GM12801 (cell line): ENCODE data around the gene RHOT2.

ENCODE experiments used
- TF ChIP-seq, protein P1 (sequence below): IDR thresholded peaks from one replicate; pipeline ENCODE4 v1.5.1; 2011; ENCODE audit warnings: control low read depth; ENCODE audit not compliant: insufficient read length; ENCODE audit errors: extremely low read depth

The RHOT2 gene

DNA sequence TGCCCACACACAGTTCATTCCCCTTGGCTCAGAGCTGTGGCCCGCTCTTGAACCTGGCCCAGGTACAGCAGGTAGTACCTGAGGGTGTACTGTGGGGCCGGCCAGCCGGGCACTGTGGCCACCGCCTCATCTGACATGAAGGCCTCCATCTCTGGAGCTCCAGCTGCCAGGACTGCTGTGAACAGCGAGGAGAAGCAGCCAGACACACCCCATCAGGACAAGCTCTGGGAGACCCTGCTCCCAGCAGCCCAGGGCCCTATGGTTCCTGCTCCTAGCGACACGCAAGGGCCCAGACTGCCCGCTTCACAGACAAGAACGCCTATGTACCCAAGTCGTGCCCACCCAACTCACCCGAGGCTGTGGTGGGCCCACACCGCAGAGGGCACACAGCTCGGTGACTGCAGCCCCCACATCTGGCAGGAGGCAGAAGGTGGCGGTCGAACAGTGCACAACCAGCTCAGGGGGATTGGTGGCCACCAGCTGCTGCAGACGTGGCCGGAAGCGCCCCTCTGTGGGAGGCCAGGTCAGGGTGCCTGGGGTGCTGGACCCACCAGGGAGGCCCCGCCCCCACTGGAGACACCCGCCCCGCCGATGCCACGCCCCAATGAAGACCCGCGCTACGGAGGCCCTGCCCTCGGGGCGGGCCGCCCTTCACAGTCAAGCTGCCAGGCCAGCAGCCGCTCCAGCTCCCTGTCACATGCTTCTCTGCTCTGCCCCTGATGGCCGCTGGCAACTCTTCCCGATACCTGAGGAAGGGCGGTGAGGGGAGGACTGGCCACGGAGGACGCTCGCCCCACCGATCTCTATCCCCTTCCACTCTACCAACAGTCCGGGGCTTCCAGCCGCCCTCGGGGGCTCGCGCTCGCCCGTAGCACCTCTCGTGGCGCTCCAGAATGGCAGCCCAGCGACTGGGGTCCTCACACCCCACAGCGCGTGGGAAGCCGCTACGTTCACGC lies 11.2 kb downstream of the RHOT2 start:
- TF ChIP-seq, protein P1, sequence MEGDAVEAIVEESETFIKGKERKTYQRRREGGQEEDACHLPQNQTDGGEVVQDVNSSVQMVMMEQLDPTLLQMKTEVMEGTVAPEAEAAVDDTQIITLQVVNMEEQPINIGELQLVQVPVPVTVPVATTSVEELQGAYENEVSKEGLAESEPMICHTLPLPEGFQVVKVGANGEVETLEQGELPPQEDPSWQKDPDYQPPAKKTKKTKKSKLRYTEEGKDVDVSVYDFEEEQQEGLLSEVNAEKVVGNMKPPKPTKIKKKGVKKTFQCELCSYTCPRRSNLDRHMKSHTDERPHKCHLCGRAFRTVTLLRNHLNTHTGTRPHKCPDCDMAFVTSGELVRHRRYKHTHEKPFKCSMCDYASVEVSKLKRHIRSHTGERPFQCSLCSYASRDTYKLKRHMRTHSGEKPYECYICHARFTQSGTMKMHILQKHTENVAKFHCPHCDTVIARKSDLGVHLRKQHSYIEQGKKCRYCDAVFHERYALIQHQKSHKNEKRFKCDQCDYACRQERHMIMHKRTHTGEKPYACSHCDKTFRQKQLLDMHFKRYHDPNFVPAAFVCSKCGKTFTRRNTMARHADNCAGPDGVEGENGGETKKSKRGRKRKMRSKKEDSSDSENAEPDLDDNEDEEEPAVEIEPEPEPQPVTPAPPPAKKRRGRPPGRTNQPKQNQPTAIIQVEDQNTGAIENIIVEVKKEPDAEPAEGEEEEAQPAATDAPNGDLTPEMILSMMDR: no peak

DNA sequence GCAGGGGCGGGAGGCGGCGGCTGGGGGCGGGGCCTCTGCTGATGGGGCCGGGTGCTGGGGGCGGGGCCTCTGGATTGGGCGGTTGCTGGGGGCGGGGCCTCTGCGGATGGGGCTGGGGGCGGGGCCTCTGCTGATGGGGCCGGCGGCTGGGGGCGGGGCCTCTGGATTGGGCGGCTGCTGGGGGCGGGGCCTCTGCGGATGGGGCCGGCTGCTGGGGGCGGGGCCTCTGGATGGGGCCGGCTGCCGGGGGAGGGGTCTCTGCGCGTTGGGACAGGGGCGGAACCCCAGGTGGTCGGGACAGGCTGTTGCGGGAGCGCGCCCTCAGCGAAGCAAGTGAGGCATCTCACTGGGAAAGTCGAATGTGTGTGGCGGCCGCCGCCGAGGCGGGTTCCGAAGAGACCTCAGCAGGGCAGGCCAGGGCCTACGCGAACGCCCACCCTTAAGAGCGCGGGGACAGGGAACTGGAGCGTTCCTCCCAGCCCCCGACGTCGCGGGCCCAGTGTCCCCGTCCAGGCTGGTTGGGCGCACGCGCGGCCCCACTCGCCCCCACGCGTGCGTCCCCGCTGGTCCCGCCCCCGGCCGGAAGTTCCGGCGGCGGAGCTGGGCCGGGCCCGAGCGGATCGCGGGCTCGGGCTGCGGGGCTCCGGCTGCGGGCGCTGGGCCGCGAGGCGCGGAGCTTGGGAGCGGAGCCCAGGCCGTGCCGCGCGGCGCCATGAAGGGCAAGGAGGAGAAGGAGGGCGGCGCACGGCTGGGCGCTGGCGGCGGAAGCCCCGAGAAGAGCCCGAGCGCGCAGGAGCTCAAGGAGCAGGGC lies 12.1 kb downstream of the RHOT2 start, which contains the start of gene STUB1:
Gene STUB1, plus strand, starts transcription at position 597 of the 811 bp plus-strand sequence. Its CDS starts 116 bp downstream, at position 713.
- TF ChIP-seq, protein P1: no peak

DNA sequence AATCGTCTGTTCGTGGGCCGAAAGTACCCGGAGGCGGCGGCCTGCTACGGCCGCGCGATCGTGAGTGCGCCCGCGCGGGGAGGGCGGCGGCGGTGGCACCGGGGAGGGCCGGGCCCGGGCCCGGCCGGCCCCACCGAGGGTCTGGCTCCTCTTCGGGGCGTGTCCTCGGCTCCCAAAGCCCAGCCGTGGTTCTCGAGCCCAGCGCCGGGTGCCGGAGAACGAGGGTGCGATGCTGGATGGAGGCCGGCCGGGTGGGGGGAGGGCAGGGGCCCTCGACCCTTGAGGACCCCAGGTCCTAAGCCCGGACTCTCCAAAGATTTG lies 12.7 kb downstream of the RHOT2 start:
- TF ChIP-seq, protein P1: no peak

DNA sequence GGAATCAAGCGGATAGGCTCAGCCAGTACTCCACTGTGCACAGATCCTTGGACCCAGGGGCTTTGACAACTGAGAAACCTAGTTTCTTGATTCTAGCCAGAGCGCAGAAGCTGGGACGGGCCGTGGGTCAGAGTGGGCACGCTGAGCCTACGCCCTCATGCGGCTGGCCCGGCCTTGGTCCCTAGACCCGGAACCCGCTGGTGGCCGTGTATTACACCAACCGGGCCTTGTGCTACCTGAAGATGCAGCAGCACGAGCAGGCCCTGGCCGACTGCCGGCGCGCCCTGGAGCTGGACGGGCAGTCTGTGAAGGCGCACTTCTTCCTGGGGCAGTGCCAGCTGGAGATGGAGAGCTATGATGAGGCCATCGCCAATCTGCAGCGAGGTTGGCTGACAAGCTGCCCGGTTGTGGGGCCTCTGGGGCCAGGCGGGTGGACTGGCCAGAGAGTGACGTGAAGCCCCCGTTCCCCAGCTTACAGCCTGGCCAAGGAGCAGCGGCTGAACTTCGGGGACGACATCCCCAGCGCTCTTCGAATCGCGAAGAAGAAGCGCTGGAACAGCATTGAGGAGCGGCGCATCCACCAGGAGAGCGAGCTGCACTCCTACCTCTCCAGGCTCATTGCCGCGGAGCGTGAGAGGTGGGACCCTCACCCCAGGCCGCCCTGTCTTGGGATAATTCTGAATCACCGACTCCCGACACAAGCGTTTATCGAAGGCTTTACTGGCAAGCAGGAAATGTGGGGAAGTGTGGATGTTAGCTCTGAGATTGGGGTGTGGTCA lies 13.2 kb downstream of the RHOT2 start:
- TF ChIP-seq, protein P1: no peak

DNA sequence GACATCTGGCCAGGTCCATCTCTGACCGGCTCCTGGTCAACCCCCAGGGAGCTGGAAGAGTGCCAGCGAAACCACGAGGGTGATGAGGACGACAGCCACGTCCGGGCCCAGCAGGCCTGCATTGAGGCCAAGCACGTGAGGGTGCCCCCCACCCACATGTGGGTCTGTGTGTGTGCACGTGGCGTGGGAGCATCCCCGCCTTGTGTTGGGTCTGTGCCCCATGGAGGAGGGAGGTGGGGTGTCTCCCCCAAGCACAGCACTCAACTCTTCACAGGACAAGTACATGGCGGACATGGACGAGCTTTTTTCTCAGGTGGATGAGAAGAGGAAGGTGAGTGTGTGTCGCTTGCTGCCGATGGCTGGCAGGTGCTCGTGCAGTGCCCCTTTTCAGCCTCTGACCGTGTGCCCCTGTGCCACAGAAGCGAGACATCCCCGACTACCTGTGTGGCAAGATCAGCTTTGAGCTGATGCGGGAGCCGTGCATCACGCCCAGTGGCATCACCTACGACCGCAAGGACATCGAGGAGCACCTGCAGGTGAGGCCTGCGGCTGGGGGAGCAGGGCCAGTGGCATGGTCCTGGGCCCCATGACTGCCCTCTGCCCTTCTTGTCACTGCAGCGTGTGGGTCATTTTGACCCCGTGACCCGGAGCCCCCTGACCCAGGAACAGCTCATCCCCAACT lies 14.0 kb downstream of the RHOT2 start:
- TF ChIP-seq, protein P1: no peak

DNA sequence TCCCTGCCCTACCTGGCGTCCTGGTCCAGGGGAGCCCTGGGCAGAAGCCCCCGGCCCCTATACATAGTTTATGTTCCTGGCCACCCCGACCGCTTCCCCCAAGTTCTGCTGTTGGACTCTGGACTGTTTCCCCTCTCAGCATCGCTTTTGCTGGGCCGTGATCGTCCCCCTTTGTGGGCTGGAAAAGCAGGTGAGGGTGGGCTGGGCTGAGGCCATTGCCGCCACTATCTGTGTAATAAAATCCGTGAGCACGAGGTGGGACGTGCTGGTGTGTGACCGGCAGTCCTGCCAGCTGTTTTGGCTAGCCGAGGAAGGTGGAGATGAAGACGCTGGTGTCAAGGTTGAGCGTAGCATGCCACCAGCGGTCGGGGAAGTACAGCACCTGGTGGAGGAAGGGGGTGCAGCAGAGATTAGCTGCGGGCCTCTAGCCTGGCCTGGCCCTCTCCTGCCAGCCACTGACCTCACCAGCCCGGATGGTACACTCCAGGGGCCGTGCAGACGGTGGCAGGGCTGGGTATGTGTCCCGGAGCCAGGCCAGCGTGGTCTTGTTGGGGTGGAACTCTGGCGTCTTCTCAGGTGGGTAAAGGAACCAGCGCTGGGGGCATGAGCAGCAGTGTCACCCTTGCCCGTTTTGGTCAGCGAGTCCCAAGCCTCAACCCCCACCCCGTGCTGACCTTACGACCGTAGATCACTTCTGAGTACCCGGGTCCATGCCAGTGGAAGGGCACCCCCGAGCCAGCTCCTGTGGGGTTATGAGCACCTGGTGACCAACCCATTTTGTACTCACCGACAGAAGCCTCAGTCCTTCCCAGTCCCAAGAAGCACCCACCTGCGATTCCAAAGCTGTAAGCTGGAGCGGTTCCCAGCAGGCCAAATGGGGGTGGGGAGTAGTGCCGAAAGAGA lies 14.8 kb downstream of the RHOT2 start:
- TF ChIP-seq, protein P1: no peak
